SK-N-SH treated with all-trans-retinoic acid at 6 μM for 48 hours (cell line): Measurements from ENCODE around the gene PTPRD.

Experiments
- ARNTL ChIP-seq: fragments of 450-650 bp; formaldehyde crosslinking; IDR thresholded peaks from 2 replicates; pipeline ENCODE4 v1.5.0; 2020; ENCODE audit warnings: low read depth, mild to moderate bottlenecking, moderate library complexity, borderline replicate concordance
- ISL1 ChIP-seq: fragments of 250-450 bp; sonication (Bioruptor Pico); IDR thresholded peaks from 2 replicates; pipeline ENCODE4 v2.1.2; 2022; ENCODE audit warnings: mild to moderate bottlenecking, moderate library complexity
- PATZ1 ChIP-seq: fragments of 250-450 bp; sonication (Bioruptor Pico); IDR thresholded peaks from 2 replicates; pipeline ENCODE4 v1.8.0; 2020; ENCODE audit warnings: mild to moderate bottlenecking, moderate library complexity, borderline replicate concordance
- ZFP30 ChIP-seq: fragments of 450-650 bp; formaldehyde crosslinking; IDR thresholded peaks from 2 replicates; pipeline ENCODE4 v1.5.0; 2022; ENCODE audit warnings: mild to moderate bottlenecking, moderate library complexity

- TF ChIP-seq ISL1 (CRISPR knock-in tag) (no peak), PATZ1 (no peak), ZFP30 (CRISPR knock-in tag) (no peak), ARNTL (CRISPR knock-in tag) (no peak)
Measured at GRCh38 chr9:8365466-8366160, 2247.2 kb downstream of the PTPRD start.
